Skeletal muscle satellite cell (primary cell): ENCODE data around the gene TXNDC17.

Experiments
- H3K27me3 ChIP-seq: 2 replicates; pipeline ENCODE4 v1.7.0; 2013; ENCODE audit warnings: low read length; ENCODE audit not compliant: control insufficient read depth, insufficient read depth
- H3K36me3 ChIP-seq: 2 replicates; pipeline ENCODE4 v1.7.0; 2013; ENCODE audit warnings: mild to moderate bottlenecking, control low read depth, low read length; ENCODE audit not compliant: insufficient read depth
- H3K4me1 ChIP-seq: 2 replicates; pipeline ENCODE4 v1.7.0; 2013; ENCODE audit warnings: low read length; ENCODE audit not compliant: control insufficient read depth, insufficient read depth
- H3K4me2 ChIP-seq: 2 replicates; pipeline ENCODE4 v1.7.0; 2013; ENCODE audit warnings: mild to moderate bottlenecking, low read length
- H3K4me3 ChIP-seq: 2 replicates; pipeline ENCODE4 v1.7.0; 2013; ENCODE audit warnings: low read length
- H3K9ac ChIP-seq: 2 replicates; pipeline ENCODE4 v1.7.0; 2013; ENCODE audit warnings: mild to moderate bottlenecking, low read depth, low read length, moderate library complexity
- H3K9me3 ChIP-seq: replicated peaks from 2 replicates; pipeline ENCODE4 v1.7.0; 2013; ENCODE audit warnings: mild to moderate bottlenecking, control low read depth, low read length

TXNDC17 gene

GRCh38 chr17:6637458-6637840 lies 3.4 kb upstream of the TXNDC17 start:
- Histone ChIP-seq H3K4me3 (no peak overlapping the region), H3K9ac (no peak overlapping the region), H3K9me3 (no peaks in the 10 kb centered on the region), H3K4me1 (peaks cover 19% of the 10 kb centered on the region), H3K4me2 (no peak overlapping the region), H3K36me3 (peaks cover 21% of the 10 kb centered on the region), H3K27me3 (no peaks in the 10 kb centered on the region)

- Histone ChIP-seq H3K9ac (peak overlapping the region; percentile 84), H3K9me3 (no peaks in the 10 kb centered on the region), H3K4me3 (peak overlapping the region; percentile 81), H3K4me1 (peaks cover 27% of the 10 kb centered on the region), H3K27me3 (no peaks in the 10 kb centered on the region), H3K4me2 (peak overlapping the region; percentile 96), H3K36me3 (peaks cover 21% of the 10 kb centered on the region)
Measured at GRCh38 chr17:6638046-6638908, 2.6 kb upstream of the TXNDC17 start.

GRCh38 chr17:6639014-6639585 lies 1.8 kb upstream of the TXNDC17 start:
- Histone ChIP-seq H3K9ac (peak overlapping the region; percentile 84), H3K36me3 (peaks cover 21% of the 10 kb centered on the region), H3K4me2 (peak overlapping the region; percentile 96), H3K4me1 (peaks cover 35% of the 10 kb centered on the region), H3K4me3 (peak overlapping the region; percentile 81), H3K27me3 (no peaks in the 10 kb centered on the region), H3K9me3 (no peaks in the 10 kb centered on the region)

- Histone ChIP-seq H3K9me3 (no peaks in the 10 kb centered on the region), H3K4me3 (peak overlapping the region; percentile 81), H3K36me3 (peaks cover 23% of the 10 kb centered on the region), H3K9ac (peak overlapping the region; percentile 84), H3K4me1 (peaks cover 35% of the 10 kb centered on the region), H3K4me2 (peak overlapping the region; percentile 96), H3K27me3 (no peaks in the 10 kb centered on the region)
Measured at GRCh38 chr17:6639586-6640535, 999 bp upstream of the TXNDC17 start.

GRCh38 chr17:6641247-6641863 lies 495 bp downstream of the TXNDC17 start:
- Histone ChIP-seq H3K4me3 (peak overlapping the region; percentile 81), H3K4me1 (peaks cover 35% of the 10 kb centered on the region), H3K36me3 (peaks cover 30% of the 10 kb centered on the region), H3K9ac (peak overlapping the region; percentile 84), H3K9me3 (no peaks in the 10 kb centered on the region), H3K4me2 (peak overlapping the region; percentile 96), H3K27me3 (no peaks in the 10 kb centered on the region)

GRCh38 chr17:6642592-6642991 lies 1.7 kb downstream of the TXNDC17 start:
- peak overlapping the region; percentile 96 for H3K4me2 ChIP-seq
- H3K4me3 ChIP-seq, result peak overlapping the region; percentile 81
- H3K4me1 ChIP-seq, result peaks cover 35% of the 10 kb centered on the region
- no peaks in the 10 kb centered on the region for H3K9me3 ChIP-seq
- H3K9ac ChIP-seq, result no peak overlapping the region
- H3K27me3 ChIP-seq, result no peaks in the 10 kb centered on the region
- H3K36me3 ChIP-seq, result peaks cover 37% of the 10 kb centered on the region

GRCh38 chr17:6643451-6644125 lies 2.7 kb downstream of the TXNDC17 start:
- peaks cover 47% of the 10 kb centered on the region for H3K36me3 ChIP-seq
- H3K9ac ChIP-seq, result no peak overlapping the region
- no peak overlapping the region for H3K4me3 ChIP-seq
- no peaks in the 10 kb centered on the region for H3K9me3 ChIP-seq
- H3K27me3 ChIP-seq, result no peaks in the 10 kb centered on the region
- peak overlapping the region; percentile 96 for H3K4me2 ChIP-seq
- H3K4me1 ChIP-seq, result peaks cover 34% of the 10 kb centered on the region

GRCh38 chr17:6648181-6648580 lies 7.3 kb downstream of the TXNDC17 start:
- H3K36me3 ChIP-seq, result peaks cover 49% of the 10 kb centered on the region
- H3K9me3 ChIP-seq, result no peaks in the 10 kb centered on the region
- no peaks in the 10 kb centered on the region for H3K27me3 ChIP-seq
- H3K9ac ChIP-seq, result no peak overlapping the region
- H3K4me2 ChIP-seq, result no peak overlapping the region
- H3K4me1 ChIP-seq, result peaks cover 30% of the 10 kb centered on the region
- H3K4me3 ChIP-seq, result no peak overlapping the region

GRCh38 chr17:6651354-6651918 lies 10.6 kb downstream of the TXNDC17 start, which contains the start of the genes C17orf100 and MED31:
Gene C17orf100, plus strand, starts transcription at chr17:6651762. Its CDS starts 152 bp downstream, at chr17:6651914.
Gene MED31, minus strand, starts transcription at chr17:6651605. Its CDS starts 77 bp downstream, at chr17:6651528.
- Histone ChIP-seq H3K27me3 (peaks cover 19% of the 10 kb centered on the region), H3K36me3 (peaks cover 26% of the 10 kb centered on the region), H3K4me3 (peak within 1 kb of the TSS; percentile 77), H3K4me1 (peaks cover 21% of the 10 kb centered on the region), H3K9ac (peak within 1 kb of the TSS; percentile 90), H3K4me2 (peak within 1 kb of the TSS; percentile 85), H3K9me3 (no peaks in the 10 kb centered on the region)

- peak overlapping the region; percentile 85 for H3K4me2 ChIP-seq
- peak overlapping the region; percentile 77 for H3K4me3 ChIP-seq
- peaks cover 20% of the 10 kb centered on the region for H3K27me3 ChIP-seq
- peaks cover 21% of the 10 kb centered on the region for H3K4me1 ChIP-seq
- no peaks in the 10 kb centered on the region for H3K9me3 ChIP-seq
- peaks cover 23% of the 10 kb centered on the region for H3K36me3 ChIP-seq
- H3K9ac ChIP-seq, result peak overlapping the region; percentile 90
Measured at GRCh38 chr17:6651919-6652452, 11.1 kb downstream of the TXNDC17 start.
